ENCODE measurements around the gene KCNJ4.
"Not testable (repeated sequence)": the region's sequence is repeated elsewhere in the genome, so short reads cannot be mapped to it uniquely, and the experiment has no call there.

Gene KCNJ4

DNA sequence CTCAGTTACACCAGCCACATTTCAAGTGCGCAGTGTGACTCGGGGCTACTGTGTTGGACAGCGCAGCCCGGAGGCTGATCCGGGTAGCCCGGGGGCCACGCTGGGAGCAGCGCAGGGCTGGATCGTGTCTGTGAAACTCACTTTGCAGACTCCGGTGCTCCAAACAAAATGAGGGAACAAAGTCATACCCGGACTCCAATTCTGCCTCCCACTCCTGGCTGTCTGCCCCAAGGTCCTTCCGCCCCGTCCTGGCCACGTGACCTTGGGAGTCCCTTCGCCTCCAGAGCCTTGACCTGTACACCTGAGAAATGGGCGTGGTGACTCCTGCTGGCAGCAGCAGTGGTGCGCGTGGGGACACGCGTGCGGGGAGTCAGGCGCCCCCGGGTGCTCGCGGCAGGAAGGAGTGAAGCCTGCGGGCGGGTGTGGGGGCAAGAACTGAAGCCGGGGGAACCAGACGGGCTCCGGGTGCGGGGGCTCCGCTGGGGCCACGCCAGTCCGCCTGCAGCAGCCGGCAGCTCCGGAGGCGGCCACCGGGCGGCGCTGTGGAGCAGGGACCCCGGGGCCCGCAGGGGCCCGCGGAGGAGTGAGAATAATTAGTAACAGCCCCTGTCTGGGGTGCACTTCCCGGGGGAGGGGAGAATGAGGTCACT is 42.4 kb downstream of the KCNJ4 start:
- H2AFZ ChIP-seq (ENCODE audit: low read depth, low read length): no peak overlapping the region
- H4K91ac ChIP-seq (ENCODE audit: low read length): no peak overlapping the region
- H3K27me3 ChIP-seq (ENCODE audit: control insufficient read depth in 1 of 2, insufficient read depth in 1 of 2, low read length in 2 of 2): peaks cover 7 to 25% of the 10 kb centered on the region in 2 experiments
- no peak overlapping the region for H3K27ac ChIP-seq (ENCODE audit: low read length, poor library complexity, severe bottlenecking)
- no peaks in the 10 kb centered on the region for H3K79me1 ChIP-seq (replicated peaks; ENCODE audit: low read length, poor library complexity, severe bottlenecking)
- H2BK15ac ChIP-seq (ENCODE audit: low read depth, poor library complexity, severe bottlenecking): no peak overlapping the region
- no peak overlapping the region for H2AK5ac ChIP-seq (ENCODE audit: low read length, severe bottlenecking)
- H2BK120ac ChIP-seq (ENCODE audit: low read depth, low read length): no peak overlapping the region
- peaks cover 14% of the 10 kb centered on the region for H3K4me1 ChIP-seq (ENCODE audit: control insufficient read depth, insufficient read depth, low read depth, low read length)
- H3K18ac ChIP-seq (ENCODE audit: low read depth in 1 of 2, low read length in 2 of 2): no peak overlapping the region
- H3K14ac ChIP-seq (ENCODE audit: low read length in 2 of 2): no peak overlapping the region
- H3K4me3 ChIP-seq (ENCODE audit: insufficient read depth in 1 of 2, low read depth in 1 of 2, low read length in 2 of 2): peak overlapping the region in 1 of 2 experiments; percentile 63
- 41% methylated on average over 29 of the region's 45 CpGs for WGBS
- no peak overlapping the region for H3K4ac ChIP-seq (ENCODE audit: low read depth in 1 of 2, low read length in 2 of 2)
- H3K4me2 ChIP-seq (ENCODE audit: low read length, poor library complexity, severe bottlenecking): no peak overlapping the region
- H4K8ac ChIP-seq (ENCODE audit: low read length): no peak overlapping the region
- no peak for DNase-seq
- no peak overlapping the region for H3K9ac ChIP-seq (ENCODE audit: low read length)
- no peak overlapping the region for H2BK5ac ChIP-seq (ENCODE audit: low read depth, low read length, poor library complexity, severe bottlenecking)
- H3K9me3 ChIP-seq (ENCODE audit: control insufficient read depth, low read length): no peaks in the 10 kb centered on the region
- H2BK12ac ChIP-seq (ENCODE audit: low read length in 2 of 2): no peak overlapping the region
- no peak overlapping the region for H3K23ac ChIP-seq (ENCODE audit: low read length in 2 of 2)
- no peaks in the 10 kb centered on the region for H3K36me3 ChIP-seq (ENCODE audit: control insufficient read depth in 1 of 2, insufficient read depth in 2 of 2, low read depth in 1 of 2, low read length in 2 of 2)

- no peak overlapping the region for H3K23ac ChIP-seq (ENCODE audit: low read length in 2 of 2)
- H2BK5ac ChIP-seq (ENCODE audit: low read depth, low read length, poor library complexity, severe bottlenecking): no peak overlapping the region
- no peaks in the 10 kb centered on the region for H3K9me3 ChIP-seq (ENCODE audit: control insufficient read depth, low read length)
- no peak overlapping the region for H3K4ac ChIP-seq (ENCODE audit: low read depth in 1 of 2, low read length in 2 of 2)
- no peak overlapping the region for H2BK15ac ChIP-seq (ENCODE audit: low read depth, poor library complexity, severe bottlenecking)
- DNase-seq: no peak
- no peak overlapping the region for H4K91ac ChIP-seq (ENCODE audit: low read length)
- no peak overlapping the region for H3K18ac ChIP-seq (ENCODE audit: low read depth in 1 of 2, low read length in 2 of 2)
- no peaks in the 10 kb centered on the region for H3K36me3 ChIP-seq (ENCODE audit: control insufficient read depth in 1 of 2, insufficient read depth in 2 of 2, low read depth in 1 of 2, low read length in 2 of 2)
- no peaks in the 10 kb centered on the region for H3K79me1 ChIP-seq (replicated peaks; ENCODE audit: low read length, poor library complexity, severe bottlenecking)
- no peak overlapping the region for H2BK12ac ChIP-seq (ENCODE audit: low read length in 2 of 2)
- H2BK120ac ChIP-seq (ENCODE audit: low read depth, low read length): no peak overlapping the region
- no peak overlapping the region for H3K9ac ChIP-seq (ENCODE audit: low read length)
- 100% methylated on average over 2 of the region's 2 CpGs for WGBS
- H3K14ac ChIP-seq (ENCODE audit: low read length in 2 of 2): no peak overlapping the region
- H3K27me3 ChIP-seq (ENCODE audit: control insufficient read depth in 1 of 2, insufficient read depth in 1 of 2, low read length in 2 of 2): peaks cover 7 to 22% of the 10 kb centered on the region in 2 experiments
- H3K4me3 ChIP-seq (ENCODE audit: insufficient read depth in 1 of 2, low read depth in 1 of 2, low read length in 2 of 2): no peak overlapping the region
- no peak overlapping the region for H3K27ac ChIP-seq (ENCODE audit: low read length, poor library complexity, severe bottlenecking)
- H4K8ac ChIP-seq (ENCODE audit: low read length): no peak overlapping the region
- H2AFZ ChIP-seq (ENCODE audit: low read depth, low read length): no peak overlapping the region
- peaks cover 12% of the 10 kb centered on the region for H3K4me1 ChIP-seq (ENCODE audit: control insufficient read depth, insufficient read depth, low read depth, low read length)
- H2AK5ac ChIP-seq (ENCODE audit: low read length, severe bottlenecking): no peak overlapping the region
- H3K4me2 ChIP-seq (ENCODE audit: low read length, poor library complexity, severe bottlenecking): no peak overlapping the region
These were observed 44.0 kb downstream of the KCNJ4 start for GRCh38 chr22:38411016-38411415.

- H3K4me2 ChIP-seq (ENCODE audit: low read length, poor library complexity, severe bottlenecking); H3K9me3 ChIP-seq (ENCODE audit: control insufficient read depth, low read length); H3K23ac ChIP-seq (ENCODE audit: low read length in 2 of 2); H2AFZ ChIP-seq (ENCODE audit: low read depth, low read length); H2BK15ac ChIP-seq (ENCODE audit: low read depth, poor library complexity, severe bottlenecking); DNase-seq; H3K4me1 ChIP-seq (ENCODE audit: control insufficient read depth, insufficient read depth, low read depth, low read length); H3K4ac ChIP-seq (ENCODE audit: low read depth in 1 of 2, low read length in 2 of 2); H2BK12ac ChIP-seq (ENCODE audit: low read length in 2 of 2); H3K18ac ChIP-seq (ENCODE audit: low read depth in 1 of 2, low read length in 2 of 2); H2BK5ac ChIP-seq (ENCODE audit: low read depth, low read length, poor library complexity, severe bottlenecking); H3K9ac ChIP-seq (ENCODE audit: low read length); H4K8ac ChIP-seq (ENCODE audit: low read length); H4K91ac ChIP-seq (ENCODE audit: low read length); H3K36me3 ChIP-seq (ENCODE audit: control insufficient read depth in 1 of 2, insufficient read depth in 2 of 2, low read depth in 1 of 2, low read length in 2 of 2); H3K4me3 ChIP-seq (ENCODE audit: insufficient read depth in 1 of 2, low read depth in 1 of 2, low read length in 2 of 2); H3K79me1 ChIP-seq (replicated peaks; ENCODE audit: low read length, poor library complexity, severe bottlenecking); H3K14ac ChIP-seq (ENCODE audit: low read length in 2 of 2); H2BK120ac ChIP-seq (ENCODE audit: low read depth, low read length); H2AK5ac ChIP-seq (ENCODE audit: low read length, severe bottlenecking); H3K27ac ChIP-seq (ENCODE audit: low read length, poor library complexity, severe bottlenecking): not testable (repeated sequence)
- 98% methylated on average over 6 of the region's 35 CpGs for WGBS
- H3K27me3 ChIP-seq (ENCODE audit: control insufficient read depth in 1 of 2, insufficient read depth in 1 of 2, low read length in 2 of 2): peaks cover 7 to 20% of the 10 kb centered on the region in 2 experiments
These were observed 45.1 kb downstream of the KCNJ4 start for GRCh38 chr22:38409916-38410315.

- whole genome bisulfite sequencing: 91% methylated on average over 3 of the region's 4 CpGs
- no peak overlapping the region for H2BK12ac ChIP-seq (ENCODE audit: low read length in 2 of 2)
- H3K4me2 ChIP-seq (ENCODE audit: low read length, poor library complexity, severe bottlenecking): no peak overlapping the region
These were observed 48.4 kb downstream of the KCNJ4 start for GRCh38 chr22:38406617-38407016.

More at GRCh38 chr22:38406617-38407016, 48.4 kb downstream of the KCNJ4 start:
- Histone ChIP-seq H3K4me1 (ENCODE audit: control insufficient read depth, insufficient read depth, low read depth, low read length) (peaks cover 3% of the 10 kb centered on the region), H3K9ac (ENCODE audit: low read length) (no peak overlapping the region), H3K23ac (ENCODE audit: low read length in 2 of 2) (no peak overlapping the region), H3K4ac (ENCODE audit: low read depth in 1 of 2, low read length in 2 of 2) (no peak overlapping the region), H3K79me1 (replicated peaks; ENCODE audit: low read length, poor library complexity, severe bottlenecking) (no peaks in the 10 kb centered on the region), H4K91ac (ENCODE audit: low read length) (no peak overlapping the region), H2BK15ac (ENCODE audit: low read depth, poor library complexity, severe bottlenecking) (no peak overlapping the region), H2AK5ac (ENCODE audit: low read length, severe bottlenecking) (no peak overlapping the region), H3K27me3 (ENCODE audit: control insufficient read depth in 1 of 2, insufficient read depth in 1 of 2, low read length in 2 of 2) (peaks cover 6 to 16% of the 10 kb centered on the region in 2 experiments), H3K4me3 (ENCODE audit: insufficient read depth in 1 of 2, low read depth in 1 of 2, low read length in 2 of 2) (no peak overlapping the region), H3K36me3 (ENCODE audit: control insufficient read depth in 1 of 2, insufficient read depth in 2 of 2, low read depth in 1 of 2, low read length in 2 of 2) (no peaks in the 10 kb centered on the region), H4K8ac (ENCODE audit: low read length) (no peak overlapping the region), H3K27ac (ENCODE audit: low read length, poor library complexity, severe bottlenecking) (no peak overlapping the region), H2AFZ (ENCODE audit: low read depth, low read length) (no peak overlapping the region), H2BK5ac (ENCODE audit: low read depth, low read length, poor library complexity, severe bottlenecking) (no peak overlapping the region), H3K18ac (ENCODE audit: low read depth in 1 of 2, low read length in 2 of 2) (no peak overlapping the region), H3K9me3 (ENCODE audit: control insufficient read depth, low read length) (no peaks in the 10 kb centered on the region), H3K14ac (ENCODE audit: low read length in 2 of 2) (no peak overlapping the region), H2BK120ac (ENCODE audit: low read depth, low read length) (no peak overlapping the region)
- no peak for DNase-seq
